D721Med (cell line): ENCODE data around the gene AATK.

Experiments used
- DNase-seq: peaks from one replicate; pipeline ENCODE4 v3.0.0; 2011; ENCODE audit warnings: low spot score; ENCODE audit not compliant: insufficient read length
- FAIRE-seq: peaks from 2 replicates; lab custom pipeline; 2011; peaks lifted over from hg19 to GRCh38; lab: Jason Lieb, UNC
- TF ChIP-seq, protein P1 (sequence below): IDR thresholded peaks from 2 replicates; pipeline ENCODE4 v1.5.1; 2012; ENCODE audit warnings: mild to moderate bottlenecking, control low read depth; ENCODE audit not compliant: insufficient read depth; ENCODE audit errors: missing control alignments

Gene AATK

DNA sequence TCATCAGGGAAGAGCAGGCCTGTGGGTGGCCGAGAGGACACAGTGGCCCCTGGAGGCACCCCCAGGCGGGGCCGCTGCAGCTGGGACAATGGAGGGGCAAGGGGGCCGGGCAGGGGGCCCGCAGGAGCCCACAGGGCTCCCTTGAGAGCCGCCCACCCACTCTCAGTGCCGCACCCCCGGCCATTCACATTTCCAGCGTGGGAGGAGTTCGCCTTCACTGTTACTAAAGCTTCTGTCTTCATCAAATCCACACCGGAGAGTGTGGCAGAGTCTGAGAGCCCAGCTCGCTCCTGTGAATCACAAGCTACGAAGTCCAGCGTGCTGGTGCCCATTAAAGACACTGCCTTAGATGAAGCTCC lies 21.6 kb downstream of the AATK start:
- FAIRE-seq (no peak), DNase-seq (no peak)
- TF ChIP-seq, protein P1, sequence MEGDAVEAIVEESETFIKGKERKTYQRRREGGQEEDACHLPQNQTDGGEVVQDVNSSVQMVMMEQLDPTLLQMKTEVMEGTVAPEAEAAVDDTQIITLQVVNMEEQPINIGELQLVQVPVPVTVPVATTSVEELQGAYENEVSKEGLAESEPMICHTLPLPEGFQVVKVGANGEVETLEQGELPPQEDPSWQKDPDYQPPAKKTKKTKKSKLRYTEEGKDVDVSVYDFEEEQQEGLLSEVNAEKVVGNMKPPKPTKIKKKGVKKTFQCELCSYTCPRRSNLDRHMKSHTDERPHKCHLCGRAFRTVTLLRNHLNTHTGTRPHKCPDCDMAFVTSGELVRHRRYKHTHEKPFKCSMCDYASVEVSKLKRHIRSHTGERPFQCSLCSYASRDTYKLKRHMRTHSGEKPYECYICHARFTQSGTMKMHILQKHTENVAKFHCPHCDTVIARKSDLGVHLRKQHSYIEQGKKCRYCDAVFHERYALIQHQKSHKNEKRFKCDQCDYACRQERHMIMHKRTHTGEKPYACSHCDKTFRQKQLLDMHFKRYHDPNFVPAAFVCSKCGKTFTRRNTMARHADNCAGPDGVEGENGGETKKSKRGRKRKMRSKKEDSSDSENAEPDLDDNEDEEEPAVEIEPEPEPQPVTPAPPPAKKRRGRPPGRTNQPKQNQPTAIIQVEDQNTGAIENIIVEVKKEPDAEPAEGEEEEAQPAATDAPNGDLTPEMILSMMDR, result no peak

DNA sequence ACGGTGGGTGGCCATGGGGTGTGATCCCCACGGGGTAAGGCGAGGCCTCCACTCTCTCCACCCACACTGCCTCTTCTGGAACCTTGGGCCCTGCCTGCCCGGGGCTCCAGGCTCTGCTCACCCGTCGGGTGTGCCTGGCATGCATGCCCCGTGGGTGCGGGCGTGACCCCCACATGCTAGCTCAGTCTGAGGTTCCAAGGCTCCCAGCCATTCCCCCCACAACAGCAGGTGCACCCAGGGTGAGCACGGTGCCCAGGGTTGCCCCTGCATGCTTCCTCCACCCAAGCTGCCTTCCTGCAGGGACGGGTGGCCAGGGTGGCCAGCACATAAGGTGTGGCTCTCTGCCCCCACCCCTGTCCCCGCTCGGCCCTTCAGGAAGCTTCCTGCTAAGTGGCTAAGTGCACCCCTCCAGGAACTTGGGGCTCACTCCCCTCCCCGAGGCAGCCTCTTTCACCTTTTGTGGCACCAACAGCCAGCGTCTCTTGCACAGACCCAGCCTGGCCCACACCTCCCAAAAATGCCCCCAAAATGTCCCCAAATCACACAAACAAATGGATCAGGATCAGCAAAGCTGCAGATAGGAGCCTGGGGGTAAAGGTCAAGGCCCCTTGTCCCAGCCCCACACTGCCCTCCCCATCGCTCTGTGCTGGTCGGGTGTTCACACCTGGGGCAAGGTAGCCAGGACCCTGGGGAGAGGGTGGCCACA lies 22.2 kb downstream of the AATK start:
- DNase-seq (no peak), FAIRE-seq (no peak)
- TF ChIP-seq, protein P1, result no peak

DNA sequence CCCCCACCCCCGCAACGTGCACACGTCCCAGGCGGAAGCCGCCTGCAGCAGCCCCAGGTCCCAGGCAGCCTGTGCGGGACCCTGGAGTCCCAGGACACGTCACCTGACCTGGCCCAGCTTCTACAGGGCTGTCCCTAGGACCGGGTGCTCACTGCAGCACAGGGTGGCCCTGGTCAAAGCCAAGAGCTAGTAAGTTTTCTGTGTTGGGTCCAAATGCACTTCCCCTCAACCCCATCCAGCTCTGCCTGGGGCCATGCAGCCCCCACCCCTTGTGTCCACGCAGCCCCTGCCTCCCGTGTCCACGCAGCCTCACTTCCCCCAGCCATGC lies 22.9 kb downstream of the AATK start:
- TF ChIP-seq, protein P1, result no peak
- DNase-seq (no peak), FAIRE-seq (no peak)

DNA sequence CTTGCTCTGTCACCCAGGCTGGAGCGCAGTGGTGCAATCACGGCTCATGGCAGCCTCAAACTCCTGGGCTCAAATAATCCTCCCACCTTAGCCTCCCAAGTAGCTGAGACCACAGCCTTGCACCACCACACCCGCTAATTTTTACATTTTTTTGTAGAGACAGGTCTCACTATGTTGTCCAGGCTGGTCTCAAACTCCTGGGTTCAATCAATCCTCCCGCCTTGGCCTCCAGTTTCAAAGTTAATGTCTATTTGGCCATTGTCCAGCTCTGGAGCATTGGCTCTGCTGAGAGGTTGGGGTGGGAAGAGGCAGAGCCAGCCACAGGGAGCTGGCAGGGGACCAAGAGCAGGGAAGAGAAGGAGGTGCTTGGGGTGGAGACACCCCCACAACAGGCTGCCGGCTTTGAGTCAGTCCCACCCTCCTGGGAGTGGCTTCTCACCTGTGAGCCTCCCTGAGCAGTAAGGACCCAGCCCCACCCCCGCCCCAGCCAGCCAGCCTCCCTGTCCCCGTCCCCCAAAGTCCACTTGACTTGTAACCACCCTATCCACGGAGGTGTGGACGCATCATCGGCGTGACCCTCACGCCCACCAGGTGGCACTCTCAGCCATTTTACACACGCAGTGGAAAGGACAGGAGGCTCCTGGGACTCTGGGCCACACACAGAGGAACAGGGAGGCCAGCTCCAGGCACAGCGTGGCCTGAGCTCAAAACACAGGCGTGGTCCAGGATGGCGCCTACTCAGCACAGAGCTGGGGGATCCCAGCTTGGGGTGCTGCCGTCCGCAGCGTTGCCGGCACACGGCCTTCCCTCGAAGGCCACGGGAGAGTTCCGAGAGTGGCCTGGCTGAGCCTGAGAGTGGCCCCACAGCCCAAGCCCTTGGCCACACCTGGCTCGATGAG lies 23.5 kb downstream of the AATK start:
- FAIRE-seq (no peak), DNase-seq (peak; percentile 80)
- TF ChIP-seq, protein P1, result peak; percentile 99

DNA sequence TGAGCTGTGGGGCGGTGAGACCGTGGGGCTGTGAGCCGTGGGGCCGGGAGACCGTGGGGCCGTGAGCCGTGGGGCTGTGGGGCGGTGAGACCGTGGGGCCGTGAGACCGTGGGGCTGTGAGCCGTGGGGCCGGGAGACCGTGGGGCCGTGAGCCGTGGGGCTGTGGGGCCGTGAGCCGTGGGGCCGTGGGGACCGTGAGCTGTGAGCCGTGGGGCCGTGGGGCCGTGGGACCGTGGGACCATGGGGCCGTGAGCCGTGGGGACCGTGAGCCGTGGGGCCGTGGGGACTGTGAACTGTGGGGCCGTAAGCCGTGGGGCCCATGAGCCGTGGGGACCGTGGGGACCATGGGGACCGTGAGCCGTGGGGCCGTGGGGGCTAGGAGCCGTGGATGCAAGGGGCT lies 25.3 kb downstream of the AATK start:
- DNase-seq, result no peak
- TF ChIP-seq, protein P1, result no peak
- FAIRE-seq, result no peak

DNA sequence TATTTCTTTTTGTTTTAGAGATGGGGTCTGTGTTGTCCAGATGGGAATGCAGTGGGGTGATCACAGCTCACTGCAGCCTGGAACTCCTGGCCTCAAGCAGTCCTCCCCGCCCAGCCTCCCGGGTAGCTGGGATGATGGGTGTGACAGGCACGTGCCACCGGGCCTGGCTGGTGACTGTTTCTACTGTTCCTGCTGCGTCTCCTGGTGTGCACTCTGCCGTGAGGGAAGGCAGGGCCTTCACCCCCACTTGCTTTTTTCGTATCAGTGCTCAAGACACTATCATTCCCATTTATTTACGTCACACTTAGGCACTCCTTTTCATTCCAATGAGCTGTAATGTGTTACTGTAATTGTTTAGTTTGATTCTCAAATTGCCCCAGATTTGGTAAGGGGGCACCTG lies 26.0 kb downstream of the AATK start:
- TF ChIP-seq, protein P1, result no peak
- no peak for FAIRE-seq
- DNase-seq, result no peak

DNA sequence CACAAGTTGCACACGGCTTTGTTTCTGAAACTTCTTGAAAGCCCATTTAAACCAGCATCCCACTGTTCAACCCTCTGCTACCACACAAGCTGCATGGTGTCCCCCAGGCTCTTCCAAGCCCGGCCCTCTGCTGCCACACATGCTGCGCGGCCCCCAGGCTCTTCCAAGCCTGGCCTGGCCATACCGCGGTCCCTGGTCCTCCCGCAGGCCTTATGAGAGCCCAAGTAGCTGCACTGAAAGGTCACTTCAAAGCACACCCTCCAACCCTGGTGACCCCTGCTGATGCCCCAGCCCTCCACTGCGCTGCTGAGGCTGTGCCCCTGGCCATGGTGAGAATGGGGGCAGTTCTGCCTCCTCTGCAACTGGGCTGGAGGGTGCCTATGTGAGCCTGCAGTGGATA lies 26.6 kb downstream of the AATK start:
- DNase-seq (no peak), FAIRE-seq (no peak)
- TF ChIP-seq, protein P1, result no peak
